SU-DHL-6 (cell line): ENCODE measurements around the gene STBD1.

Source experiments
- EZH2phosphoT487 ChIP-seq: fragments of 200-600 bp; sonication (generic), shearing (Covaris generic); conservative IDR thresholded peaks from 2 replicates; pipeline ENCODE4 v1.6.1; 2018; ENCODE audit warnings: mild to moderate bottlenecking, antibody characterized with exemption, low read length, moderate library complexity, mixed read lengths
- TF ChIP-seq, protein P1 (sequence below): fragments of 200-600 bp; sonication (generic); IDR thresholded peaks from one replicate; pipeline ENCODE4 v1.5.1; 2017; ENCODE audit warnings: antibody characterized with exemption, mild to moderate bottlenecking, low read length, moderate library complexity; ENCODE audit not compliant: insufficient read depth, poor library complexity, severe bottlenecking

DNA sequence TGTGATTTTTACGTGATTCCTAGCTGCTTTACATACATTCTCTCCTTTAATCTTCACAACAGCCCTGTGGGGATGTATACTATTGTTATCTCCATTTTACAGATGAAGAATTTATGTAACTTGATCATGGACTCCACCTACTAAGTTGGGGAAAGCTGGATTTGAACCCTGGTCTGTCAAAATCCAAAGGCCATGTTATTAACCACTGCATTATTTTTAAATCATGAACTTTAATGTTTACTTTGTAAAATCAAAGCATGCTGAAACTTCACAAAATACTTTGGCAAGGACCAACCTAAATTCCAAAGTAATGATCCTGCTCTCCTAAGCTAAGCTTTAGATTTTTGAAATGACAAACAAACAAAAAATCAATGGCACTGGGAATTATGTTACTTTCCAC, 28.9 kb upstream of the STBD1 start:
- TF ChIP-seq, protein P1, sequence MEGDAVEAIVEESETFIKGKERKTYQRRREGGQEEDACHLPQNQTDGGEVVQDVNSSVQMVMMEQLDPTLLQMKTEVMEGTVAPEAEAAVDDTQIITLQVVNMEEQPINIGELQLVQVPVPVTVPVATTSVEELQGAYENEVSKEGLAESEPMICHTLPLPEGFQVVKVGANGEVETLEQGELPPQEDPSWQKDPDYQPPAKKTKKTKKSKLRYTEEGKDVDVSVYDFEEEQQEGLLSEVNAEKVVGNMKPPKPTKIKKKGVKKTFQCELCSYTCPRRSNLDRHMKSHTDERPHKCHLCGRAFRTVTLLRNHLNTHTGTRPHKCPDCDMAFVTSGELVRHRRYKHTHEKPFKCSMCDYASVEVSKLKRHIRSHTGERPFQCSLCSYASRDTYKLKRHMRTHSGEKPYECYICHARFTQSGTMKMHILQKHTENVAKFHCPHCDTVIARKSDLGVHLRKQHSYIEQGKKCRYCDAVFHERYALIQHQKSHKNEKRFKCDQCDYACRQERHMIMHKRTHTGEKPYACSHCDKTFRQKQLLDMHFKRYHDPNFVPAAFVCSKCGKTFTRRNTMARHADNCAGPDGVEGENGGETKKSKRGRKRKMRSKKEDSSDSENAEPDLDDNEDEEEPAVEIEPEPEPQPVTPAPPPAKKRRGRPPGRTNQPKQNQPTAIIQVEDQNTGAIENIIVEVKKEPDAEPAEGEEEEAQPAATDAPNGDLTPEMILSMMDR = no peak
- no peak for TF ChIP-seq EZH2phosphoT487
